Thyroid gland (tissue), 4 donors: ENCODE results near the gene CLDN19.

Experiments
- CTCF ChIP-seq, 6 experiments: fragments of 200-600 bp in 3 of 6; fragments of 450-650 bp in 3 of 6; sonication (generic) in 3 of 6; IDR thresholded peaks; one replicate each; pipeline ENCODE4 v1.5.1; 2016 to 2019; ENCODE audit warnings: antibody characterized with exemption in 6 of 6, mild to moderate bottlenecking in 2 of 6, inconsistent platforms in 1 of 6, moderate library complexity in 1 of 6
- POLR2A ChIP-seq, 2 donors: fragments of 450-650 bp; IDR thresholded peaks; one replicate each; pipeline ENCODE4 v1.6.1; 2017; ENCODE audit warnings: antibody characterized with exemption in 2 of 2, mild to moderate bottlenecking in 2 of 2, moderate library complexity in 1 of 2

GRCh38 chr1:42689912-42690311 lies 50.1 kb downstream of the CLDN19 start:
- TF ChIP-seq CTCF (IDR thresholded peaks at IDR 0.05) (no peak), POLR2A (IDR thresholded peaks at IDR 0.05) (no peak)
